ENCODE data around the gene CAMKMT. TPM values are rescaled to one million over a fixed set of nuclear protein-coding genes. Genes with fewer than 3 reads are reported as not detected.
"Not testable (repeated sequence)": the region's sequence is repeated elsewhere in the genome, so short reads cannot be mapped to it uniquely, and the experiment has no call there.

CAMKMT gene
- total RNA-seq, 1 donor, result 15.0 TPM

- TF ChIP-seq, protein P1, sequence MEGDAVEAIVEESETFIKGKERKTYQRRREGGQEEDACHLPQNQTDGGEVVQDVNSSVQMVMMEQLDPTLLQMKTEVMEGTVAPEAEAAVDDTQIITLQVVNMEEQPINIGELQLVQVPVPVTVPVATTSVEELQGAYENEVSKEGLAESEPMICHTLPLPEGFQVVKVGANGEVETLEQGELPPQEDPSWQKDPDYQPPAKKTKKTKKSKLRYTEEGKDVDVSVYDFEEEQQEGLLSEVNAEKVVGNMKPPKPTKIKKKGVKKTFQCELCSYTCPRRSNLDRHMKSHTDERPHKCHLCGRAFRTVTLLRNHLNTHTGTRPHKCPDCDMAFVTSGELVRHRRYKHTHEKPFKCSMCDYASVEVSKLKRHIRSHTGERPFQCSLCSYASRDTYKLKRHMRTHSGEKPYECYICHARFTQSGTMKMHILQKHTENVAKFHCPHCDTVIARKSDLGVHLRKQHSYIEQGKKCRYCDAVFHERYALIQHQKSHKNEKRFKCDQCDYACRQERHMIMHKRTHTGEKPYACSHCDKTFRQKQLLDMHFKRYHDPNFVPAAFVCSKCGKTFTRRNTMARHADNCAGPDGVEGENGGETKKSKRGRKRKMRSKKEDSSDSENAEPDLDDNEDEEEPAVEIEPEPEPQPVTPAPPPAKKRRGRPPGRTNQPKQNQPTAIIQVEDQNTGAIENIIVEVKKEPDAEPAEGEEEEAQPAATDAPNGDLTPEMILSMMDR (IDR thresholded peaks at IDR 0.05; ENCODE audit: insufficient read depth, low read length), result no peak
- H3K4me3 ChIP-seq (ENCODE audit: low read depth, low read length), result no peak overlapping the region
- no peak for DNase-seq (ENCODE audit: low read depth)
Observed at GRCh38 chr2:44498551-44498950, 136.8 kb downstream of the CAMKMT start.

GRCh38 chr2:44505664-44506063, 143.9 kb downstream of the CAMKMT start:
- not testable (repeated sequence) for DNase-seq (ENCODE audit: low read depth); H3K4me3 ChIP-seq (ENCODE audit: low read depth, low read length)

- TF ChIP-seq, protein P1 (IDR thresholded peaks at IDR 0.05; ENCODE audit: insufficient read depth, low read length), result no peak
- H3K4me3 ChIP-seq (ENCODE audit: low read depth, low read length), result no peak overlapping the region
- no peak for DNase-seq (ENCODE audit: low read depth)
Observed at GRCh38 chr2:44510246-44510645, 148.5 kb downstream of the CAMKMT start.

- DNase-seq (ENCODE audit: low read depth), result peak; percentile 37
- TF ChIP-seq, protein P1 (IDR thresholded peaks at IDR 0.05; ENCODE audit: insufficient read depth, low read length), result no peak
Observed at GRCh38 chr2:44515416-44515815, 153.7 kb downstream of the CAMKMT start.

GRCh38 chr2:44519026-44519425, 157.3 kb downstream of the CAMKMT start:
- no peak for DNase-seq (ENCODE audit: low read depth)
- TF ChIP-seq, protein P1 (IDR thresholded peaks at IDR 0.05; ENCODE audit: insufficient read depth, low read length), result no peak
- H3K4me3 ChIP-seq (ENCODE audit: low read depth, low read length), result no peak overlapping the region

More at GRCh38 chr2:44515416-44515815, 153.7 kb downstream of the CAMKMT start:
- no peak overlapping the region for H3K4me3 ChIP-seq (ENCODE audit: low read depth, low read length)

DNA sequence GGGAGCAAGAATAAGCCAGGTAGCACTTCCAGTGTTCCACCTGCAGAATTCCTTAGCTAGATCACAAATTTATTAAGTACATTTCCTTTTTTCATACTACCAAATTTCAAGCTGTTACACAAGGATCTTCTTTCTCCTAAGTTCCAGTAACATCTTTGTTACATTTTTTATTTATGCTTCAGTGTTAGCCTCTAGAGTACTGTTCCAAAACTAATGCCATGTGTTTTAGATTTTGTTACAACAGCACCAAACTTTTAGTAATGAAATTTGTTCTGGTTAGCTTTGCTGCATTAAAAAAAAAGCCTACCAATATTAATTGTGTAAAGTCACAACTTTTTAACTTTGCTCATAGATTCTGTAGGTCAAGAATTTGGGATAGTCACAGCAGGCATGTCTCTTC, 161.1 kb downstream of the CAMKMT start:
- TF ChIP-seq, protein P1 (IDR thresholded peaks at IDR 0.05; ENCODE audit: insufficient read depth, low read length), result no peak
- H3K4me3 ChIP-seq (ENCODE audit: low read depth, low read length), result no peak overlapping the region
- DNase-seq (ENCODE audit: low read depth), result no peak

DNA sequence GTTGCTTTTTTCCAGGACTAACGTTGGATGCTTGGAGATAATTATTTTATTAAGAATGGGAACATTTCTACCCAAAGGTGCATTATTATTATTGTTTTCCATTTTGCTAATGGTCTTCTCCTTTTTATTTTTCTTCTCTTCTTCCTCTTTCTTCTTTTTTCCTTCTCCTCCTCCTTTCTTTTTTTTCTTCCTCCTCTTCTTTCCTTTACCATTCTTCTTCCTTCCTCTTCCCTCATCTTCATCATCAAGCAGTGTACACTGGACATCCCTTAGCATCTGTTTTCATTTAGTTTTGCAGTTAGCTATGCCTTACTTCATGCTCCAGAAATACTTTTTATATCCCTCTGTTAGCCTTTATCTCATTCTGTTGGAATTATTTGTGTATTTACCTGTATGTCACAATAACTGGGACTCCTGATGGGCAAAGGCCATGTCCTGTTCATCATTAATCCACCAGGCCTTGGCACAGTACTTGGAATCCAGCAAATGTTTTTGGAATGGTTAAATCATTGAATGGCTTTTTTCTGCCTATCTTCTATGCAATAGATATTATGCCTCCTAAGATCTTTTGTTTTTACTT, 162.7 kb downstream of the CAMKMT start:
- no peak for DNase-seq (ENCODE audit: low read depth)
- no peak overlapping the region for H3K4me3 ChIP-seq (ENCODE audit: low read depth, low read length)
- TF ChIP-seq, protein P1 (IDR thresholded peaks at IDR 0.05; ENCODE audit: insufficient read depth, low read length), result no peak

Measured in fibroblast of the aortic adventitia (primary cell).